H1 (cell line): Measurements from ENCODE around the gene ZNF426. TPM values are rescaled to one million over a fixed set of nuclear protein-coding genes. Genes with fewer than 3 reads are reported as not detected.

Experiments used
- ATF2 ChIP-seq: IDR thresholded peaks from 2 replicates; pipeline ENCODE4 v1.6.1; 2012; ENCODE audit warnings: low read length, inconsistent platforms
- PHF8 ChIP-seq: fragments of 200-600 bp; sonication (generic); conservative IDR thresholded peaks from 2 replicates; pipeline ENCODE4 v1.7.1; 2012; ENCODE audit warnings: low read depth, mild to moderate bottlenecking, inconsistent platforms, low read length, moderate library complexity
- RNF2 ChIP-seq: fragments of 200-900, 300-1000 bp; sonication (generic); IDR thresholded peaks from 2 replicates; pipeline ENCODE4 v1.7.1; 2016; ENCODE audit warnings: borderline replicate concordance, low read depth, mild to moderate bottlenecking, antibody characterized with exemption, low read length; ENCODE audit not compliant: poor library complexity, severe bottlenecking; ENCODE audit errors: missing control alignments
- polyA plus RNA-seq, 7 experiments: library from polyadenylated mRNA; depleted of rRNA in 3 of 7; stranded (reverse) in 5 of 7; unstranded in 2 of 7; fragments of >200 nt in 5 of 7; fragments of 200-250 nt in 2 of 7; gene quantifications; 1 replicate in 5 of 7; 2 replicates in 1 of 7; 4 replicates in 1 of 7; pipeline versions ENCODE4 v1.2.1 to v1.2.3, GENCODE V29; 2011 to 2013; ENCODE audit warnings: missing spikeins in 2 of 7, mixed read lengths in 2 of 7
- total RNA-seq: library from RNA; stranded (reverse); fragmentation: NEBNext Ultra II Directional; extraction: Animal tissue kit (Norgen Biotek cat#: 25700); gene quantifications from 2 replicates; pipeline ENCODE4 v1.2.1, GENCODE V29; 2021

Gene ZNF426
- total and polyA plus RNA-seq, 2 of the 8 experiments (the other 6 are each of a cell fraction or from before 2014, with no cell fraction given): 3.6 to 27.9 TPM

GRCh38 chr19:9500796-9501195, 37.6 kb downstream of the ZNF426 start (continued):
- TF ChIP-seq RNF2 (no peak), PHF8 (no peak), ATF2 (no peak)
